Skeletal muscle tissue (tissue), 4 donors: ENCODE data around the gene CDH22. TPM values are rescaled to one million over a fixed set of nuclear protein-coding genes. Genes with fewer than 3 reads are reported as not detected.

Source experiments
- H3K27ac ChIP-seq: one replicate; pipeline ENCODE4 v1.7.0; 2013; ENCODE audit warnings: mild to moderate bottlenecking, low read depth, low read length, inconsistent platforms
- H3K27me3 ChIP-seq, 3 donors: one replicate each; pipeline ENCODE4 v1.7.0; 2013; ENCODE audit warnings: low read length in 3 of 3; ENCODE audit not compliant: control insufficient read depth in 3 of 3, insufficient read depth in 3 of 3
- H3K36me3 ChIP-seq, 3 donors: one replicate each; pipeline ENCODE4 v1.7.0; 2013; ENCODE audit warnings: low read length in 3 of 3; ENCODE audit not compliant: control insufficient read depth in 3 of 3, insufficient read depth in 3 of 3
- H3K4me1 ChIP-seq, 3 donors: one replicate each; pipeline ENCODE4 v1.7.0; 2013; ENCODE audit warnings: low read length in 3 of 3, mild to moderate bottlenecking in 3 of 3; ENCODE audit not compliant: control insufficient read depth in 3 of 3, insufficient read depth in 3 of 3
- H3K4me3 ChIP-seq, 3 donors: one replicate each; pipeline ENCODE4 v1.7.0; 2013; ENCODE audit warnings: low read length in 3 of 3
- H3K9ac ChIP-seq, 3 donors: one replicate each; pipeline ENCODE4 v1.7.0; 2013; ENCODE audit warnings: low read length in 3 of 3, mild to moderate bottlenecking in 3 of 3, moderate library complexity in 2 of 3, low read depth in 1 of 3
- H3K9me3 ChIP-seq, 3 donors: one replicate each; pipeline ENCODE4 v1.7.0; 2013; ENCODE audit warnings: low read length in 3 of 3; ENCODE audit not compliant: control insufficient read depth in 3 of 3
- total RNA-seq: library from RNA; depleted of rRNA; stranded (reverse); fragments of >200 nt; gene quantifications from one replicate; pipeline ENCODE4 v1.2.3, GENCODE V29; 2014
- donor health status: Osteomylitis.

The CDH22 gene
- total RNA-seq, 1 donor from 2014 or later, result 0.52 TPM

- H3K9me3 ChIP-seq, result no peaks in the 10 kb centered on the region
- peaks cover 13 to 45% (median 35%) of the 10 kb centered on the region in 3 donors for H3K27me3 ChIP-seq
- H3K36me3 ChIP-seq, result no peaks in the 10 kb centered on the region
- H3K4me3 ChIP-seq, result no peak overlapping the region
- H3K9ac ChIP-seq, result no peak overlapping the region
- H3K4me1 ChIP-seq, result peaks cover 6 to 21% (median 10%) of the 10 kb centered on the region in 3 donors
- no peak overlapping the region for H3K27ac ChIP-seq
These were observed 174.2 kb downstream of the CDH22 start for GRCh38 chr20:46133886-46134654.

- Histone ChIP-seq H3K36me3 (no peaks in the 10 kb centered on the region), H3K27me3 (peaks cover 9 to 35% (median 30%) of the 10 kb centered on the region in 3 donors), H3K9ac (no peak overlapping the region), H3K4me3 (no peak overlapping the region), H3K9me3 (no peaks in the 10 kb centered on the region), H3K27ac (no peak overlapping the region), H3K4me1 (peaks cover 6 to 24% (median 10%) of the 10 kb centered on the region in 3 donors)
These were observed 175.6 kb downstream of the CDH22 start for GRCh38 chr20:46132705-46133120.

GRCh38 chr20:46131396-46131795, 176.9 kb downstream of the CDH22 start:
- H3K27me3 ChIP-seq, result peaks cover 5 to 28% (median 25%) of the 10 kb centered on the region in 3 donors
- no peak overlapping the region for H3K9ac ChIP-seq
- H3K4me1 ChIP-seq, result peaks cover 6 to 24% (median 10%) of the 10 kb centered on the region in 3 donors
- no peak overlapping the region for H3K27ac ChIP-seq
- H3K4me3 ChIP-seq, result no peak overlapping the region
- H3K36me3 ChIP-seq, result peaks cover 3 to 5% (median 4%) of the 10 kb centered on the region in 3 donors
- H3K9me3 ChIP-seq, result no peaks in the 10 kb centered on the region

GRCh38 chr20:46130534-46130933, 177.8 kb downstream of the CDH22 start:
- Histone ChIP-seq H3K36me3 (peaks cover 5 to 8% (median 7%) of the 10 kb centered on the region in 3 donors), H3K4me3 (no peak overlapping the region), H3K4me1 (peaks cover 6 to 24% (median 10%) of the 10 kb centered on the region in 3 donors), H3K27me3 (peaks cover 4 to 28% (median 19%) of the 10 kb centered on the region in 3 donors), H3K27ac (no peak overlapping the region), H3K9ac (no peak overlapping the region), H3K9me3 (no peaks in the 10 kb centered on the region)

GRCh38 chr20:46129955-46130481, 178.3 kb downstream of the CDH22 start:
- Histone ChIP-seq H3K9me3 (no peaks in the 10 kb centered on the region), H3K27ac (no peak overlapping the region), H3K4me1 (peaks cover 6 to 24% (median 10%) of the 10 kb centered on the region in 3 donors), H3K4me3 (no peak overlapping the region), H3K9ac (no peak overlapping the region), H3K36me3 (peaks cover 5 to 8% (median 7%) of the 10 kb centered on the region in 3 donors), H3K27me3 (peaks cover 4 to 28% (median 15%) of the 10 kb centered on the region in 3 donors)

- Histone ChIP-seq H3K9ac (no peak overlapping the region), H3K9me3 (no peaks in the 10 kb centered on the region), H3K27me3 (peaks cover 4 to 28% (median 10%) of the 10 kb centered on the region in 3 donors), H3K36me3 (peaks cover 10 to 13% (median 13%) of the 10 kb centered on the region in 3 donors), H3K27ac (no peak overlapping the region), H3K4me1 (peaks cover 6 to 24% (median 10%) of the 10 kb centered on the region in 3 donors), H3K4me3 (no peak overlapping the region)
These were observed 179.8 kb downstream of the CDH22 start for GRCh38 chr20:46128310-46129151.

- peaks cover 20 to 24% (median 23%) of the 10 kb centered on the region in 3 donors for H3K36me3 ChIP-seq
- H3K27me3 ChIP-seq, result peaks cover 4 to 23% (median 10%) of the 10 kb centered on the region in 3 donors
- H3K4me1 ChIP-seq, result peaks cover 6 to 18% (median 9%) of the 10 kb centered on the region in 3 donors
- no peak overlapping the region for H3K4me3 ChIP-seq
- H3K9me3 ChIP-seq, result no peaks in the 10 kb centered on the region
- H3K9ac ChIP-seq, result no peak overlapping the region
- no peak overlapping the region for H3K27ac ChIP-seq
These were observed 180.8 kb downstream of the CDH22 start for GRCh38 chr20:46127396-46128010.

GRCh38 chr20:46126440-46127056, 181.8 kb downstream of the CDH22 start:
- no peak overlapping the region for H3K27ac ChIP-seq
- no peak overlapping the region for H3K9ac ChIP-seq
- peaks cover 21 to 25% (median 23%) of the 10 kb centered on the region in 3 donors for H3K36me3 ChIP-seq
- peaks cover 0 to 16% (median 10%) of the 10 kb centered on the region in 3 donors for H3K27me3 ChIP-seq
- H3K4me3 ChIP-seq, result no peak overlapping the region
- peaks cover 9 to 14% (median 12%) of the 10 kb centered on the region in 3 donors for H3K4me1 ChIP-seq
- H3K9me3 ChIP-seq, result no peaks in the 10 kb centered on the region
